ACC112 (cell line): ENCODE data around the gene TYROBP.
"Not testable (repeated sequence)": the region's sequence is repeated elsewhere in the genome, so short reads cannot be mapped to it uniquely, and the experiment has no call there.

ENCODE experiments used
- H2AFZ ChIP-seq: fragments of 200-600 bp; sonication (generic); one replicate; pipeline ENCODE4 v1.6.0; 2017; ENCODE audit warnings: antibody characterized with exemption, low read length; ENCODE audit not compliant: unreplicated experiment
- H3K27ac ChIP-seq: fragments of 200-600 bp; sonication (generic); 2 replicates; pipeline ENCODE4 v1.5.1; 2014; ENCODE audit warnings: low read depth, mild to moderate bottlenecking, antibody characterized with exemption, low read length, moderate library complexity
- H3K27me3 ChIP-seq: fragments of 200-600 bp; sonication (generic); 2 replicates; pipeline ENCODE4 v1.6.1; 2014; ENCODE audit warnings: mild to moderate bottlenecking, antibody characterized with exemption, low read length, moderate library complexity, mixed read lengths; ENCODE audit not compliant: insufficient read depth
- H3K36me3 ChIP-seq: fragments of 200-600 bp; sonication (generic); 2 replicates; pipeline ENCODE4 v1.6.1; 2016; ENCODE audit warnings: mild to moderate bottlenecking, antibody characterized with exemption, low read length, moderate library complexity, mixed read lengths; ENCODE audit not compliant: insufficient read depth
- H3K4me1 ChIP-seq: fragments of 200-600 bp; sonication (generic); one replicate; pipeline ENCODE4 v1.6.1; 2016; ENCODE audit warnings: low read length, mixed read lengths; ENCODE audit not compliant: insufficient read depth, unreplicated experiment, control insufficient read depth
- H3K4me3 ChIP-seq: fragments of 200-600 bp; sonication (generic); 2 replicates; pipeline ENCODE4 v1.5.1; 2014; ENCODE audit warnings: mild to moderate bottlenecking, low read depth, low read length
- H3K79me2 ChIP-seq: fragments of 200-600 bp; sonication (generic); one replicate; pipeline ENCODE4 v1.6.0; 2016; ENCODE audit warnings: low read length; ENCODE audit not compliant: control insufficient read depth, unreplicated experiment, insufficient read depth

TYROBP gene

GRCh38 chr19:35908010-35908441 is at the start of gene TYROBP:
Gene TYROBP (minus strand): TSS chr19:35908295. CDS start chr19:35908228, 67 bp downstream.
- Histone ChIP-seq H3K27ac (no peak within 1 kb of the TSS), H2AFZ (no peak within 1 kb of the TSS), H3K4me1 (no peaks in the 10 kb centered on the region), H3K4me3 (no peak within 1 kb of the TSS), H3K27me3 (no peaks in the 10 kb centered on the region), H3K79me2 (no peaks in the 10 kb centered on the region), H3K36me3 (no peaks in the 10 kb centered on the region)

- peaks cover 30% of the 10 kb centered on the region for H3K27me3 ChIP-seq
Observed at GRCh38 chr19:35957411-35957810, 49.3 kb upstream of the TYROBP start.

GRCh38 chr19:35955881-35956634 is 48.0 kb upstream of the TYROBP start:
- Histone ChIP-seq H3K79me2 (no peaks in the 10 kb centered on the region), H3K27ac (no peak overlapping the region), H3K36me3 (no peaks in the 10 kb centered on the region), H3K4me1 (no peaks in the 10 kb centered on the region), H3K4me3 (no peak overlapping the region), H3K27me3 (peaks cover 30% of the 10 kb centered on the region), H2AFZ (no peak overlapping the region)

More at GRCh38 chr19:35957411-35957810, 49.3 kb upstream of the TYROBP start:
- H3K4me1 ChIP-seq, H3K36me3 ChIP-seq, H3K27ac ChIP-seq, H3K79me2 ChIP-seq, H2AFZ ChIP-seq, H3K4me3 ChIP-seq: not testable (repeated sequence)

GRCh38 chr19:35949131-35949530 is 41.0 kb upstream of the TYROBP start:
- Histone ChIP-seq H3K79me2 (no peaks in the 10 kb centered on the region), H3K27ac (no peak overlapping the region), H3K36me3 (no peaks in the 10 kb centered on the region), H3K4me3 (no peak overlapping the region), H3K27me3 (no peaks in the 10 kb centered on the region), H2AFZ (no peak overlapping the region), H3K4me1 (no peaks in the 10 kb centered on the region)

GRCh38 chr19:35946203-35946602 is 38.1 kb upstream of the TYROBP start:
- H2AFZ ChIP-seq: no peak overlapping the region
- H3K27me3 ChIP-seq: no peaks in the 10 kb centered on the region
- H3K4me3 ChIP-seq: no peak overlapping the region
- no peak overlapping the region for H3K27ac ChIP-seq
- no peaks in the 10 kb centered on the region for H3K36me3 ChIP-seq
- no peaks in the 10 kb centered on the region for H3K4me1 ChIP-seq
- no peaks in the 10 kb centered on the region for H3K79me2 ChIP-seq

- Histone ChIP-seq H2AFZ (no peak overlapping the region), H3K4me3 (no peak overlapping the region), H3K27ac (no peak overlapping the region), H3K36me3 (no peaks in the 10 kb centered on the region), H3K4me1 (no peaks in the 10 kb centered on the region), H3K27me3 (no peaks in the 10 kb centered on the region), H3K79me2 (no peaks in the 10 kb centered on the region)
Observed at GRCh38 chr19:35945121-35945790, 37.2 kb upstream of the TYROBP start.

GRCh38 chr19:35944556-35944955 is 36.5 kb upstream of the TYROBP start:
- no peak overlapping the region for H3K4me3 ChIP-seq
- no peaks in the 10 kb centered on the region for H3K36me3 ChIP-seq
- no peaks in the 10 kb centered on the region for H3K27me3 ChIP-seq
- no peaks in the 10 kb centered on the region for H3K4me1 ChIP-seq
- no peak overlapping the region for H3K27ac ChIP-seq
- no peaks in the 10 kb centered on the region for H3K79me2 ChIP-seq
- H2AFZ ChIP-seq: no peak overlapping the region

- Histone ChIP-seq H3K27ac (no peak overlapping the region), H3K36me3 (no peaks in the 10 kb centered on the region), H3K4me3 (no peak overlapping the region), H3K27me3 (no peaks in the 10 kb centered on the region), H3K79me2 (no peaks in the 10 kb centered on the region), H2AFZ (no peak overlapping the region), H3K4me1 (no peaks in the 10 kb centered on the region)
Observed at GRCh38 chr19:35943321-35944301, 35.5 kb upstream of the TYROBP start.

- no peaks in the 10 kb centered on the region for H3K27me3 ChIP-seq
- no peak overlapping the region for H3K4me3 ChIP-seq
- H3K4me1 ChIP-seq: no peaks in the 10 kb centered on the region
- no peaks in the 10 kb centered on the region for H3K79me2 ChIP-seq
- no peak overlapping the region for H2AFZ ChIP-seq
- no peaks in the 10 kb centered on the region for H3K36me3 ChIP-seq
- H3K27ac ChIP-seq: no peak overlapping the region
Observed at GRCh38 chr19:35942235-35942634, 34.1 kb upstream of the TYROBP start.

- Histone ChIP-seq H3K4me3 (no peak overlapping the region), H3K4me1 (no peaks in the 10 kb centered on the region), H3K27ac (no peak overlapping the region), H2AFZ (no peak overlapping the region), H3K27me3 (no peaks in the 10 kb centered on the region), H3K79me2 (no peaks in the 10 kb centered on the region), H3K36me3 (no peaks in the 10 kb centered on the region)
Observed at GRCh38 chr19:35940839-35941238, 32.7 kb upstream of the TYROBP start.
